Lung (tissue), 12 donors: Measurements from ENCODE around the gene CERS1. TPM values are rescaled to one million over a fixed set of nuclear protein-coding genes. Genes with fewer than 3 reads are reported as not detected.

ENCODE experiments used
- ATAC-seq: fragments of 200-7000 bp; cut with Tn5 transposase; one replicate; pipeline ENCODE4 v1.9.1; 2020; ENCODE audit warnings: moderate number of reproducible peaks; ENCODE audit not compliant: insufficient read depth, low FRiP score
- DNase-seq, 3 donors: peaks; one replicate each; pipeline ENCODE4 v3.0.0-alpha.2; 2013 to 2017
- H3K27ac ChIP-seq, 2 donors: one replicate each; pipeline ENCODE4 v1.5.1; 2013; ENCODE audit warnings: mild to moderate bottlenecking in 2 of 2, moderate library complexity in 2 of 2, control low read depth in 1 of 2, inconsistent platforms in 1 of 2, low read depth in 1 of 2, low read length in 1 of 2
- H3K27me3 ChIP-seq, 3 donors: one replicate each; pipeline ENCODE4 v1.5.1; 2013; ENCODE audit warnings: low read length in 2 of 3; ENCODE audit not compliant: control insufficient read depth in 3 of 3, insufficient read depth in 3 of 3
- H3K36me3 ChIP-seq, 4 donors: one replicate each; pipeline ENCODE4 v1.5.1; 2013; ENCODE audit warnings: low read length in 4 of 4, mild to moderate bottlenecking in 1 of 4, moderate library complexity in 1 of 4; ENCODE audit not compliant: control insufficient read depth in 4 of 4, insufficient read depth in 4 of 4
- H3K4me1 ChIP-seq, 5 donors: one replicate each; pipeline ENCODE4 v1.5.1; 2013; ENCODE audit warnings: low read length in 5 of 5, mild to moderate bottlenecking in 2 of 5, moderate library complexity in 1 of 5; ENCODE audit not compliant: control insufficient read depth in 5 of 5, insufficient read depth in 5 of 5
- H3K4me3 ChIP-seq: one replicate; pipeline ENCODE4 v1.5.1; 2013; ENCODE audit warnings: mild to moderate bottlenecking, control low read depth, moderate library complexity
- H3K9ac ChIP-seq, 2 donors: one replicate each; pipeline ENCODE4 v1.5.1; 2013; ENCODE audit warnings: low read length in 2 of 2, control low read depth in 1 of 2; ENCODE audit not compliant: insufficient read depth in 1 of 2
- H3K9me3 ChIP-seq, 4 donors: one replicate each; pipeline ENCODE4 v1.5.1; 2013; ENCODE audit warnings: low read length in 3 of 4, mild to moderate bottlenecking in 1 of 4, moderate library complexity in 1 of 4; ENCODE audit not compliant: control insufficient read depth in 4 of 4, insufficient read depth in 3 of 4
- WGBS, 2 donors: extraction: QIAGEN DNeasy Blood & Tissue Kit; methylation state at CpG; one replicate each; pipeline ENCODE4 v1.1.7; 2013; 5-methylcytosine and 5-hydroxymethylcytosine counted together
- polyA plus RNA-seq, 2 donors: library from polyadenylated mRNA; stranded (reverse); fragments of 200-250 nt; gene quantifications; one replicate each; pipeline ENCODE4 v1.2.1, GENCODE V29; 2013
- total RNA-seq, 2 donors: library from RNA; depleted of rRNA in 1 of 2; stranded (reverse); fragments of >200 nt in 1 of 2; gene quantifications; one replicate each; pipeline ENCODE4 v1.2.1, GENCODE V29; 2014 to 2021
- TF ChIP-seq, protein P1 (sequence below): IDR thresholded peaks from 2 replicates; pipeline ENCODE4 v1.5.1; 2012; ENCODE audit warnings: mild to moderate bottlenecking; ENCODE audit errors: control extremely low read depth, extremely low read depth
- donor health status: control.
- donor health status: control.
- donor health status: Bipolar disorder and iron deficiency.
- donor health status: healthy.
- donor health status: DM: yes; HTN: yes; CAD: no.

The CERS1 gene
- total and polyA plus RNA-seq, 4 donors, result 0.14 to 1.7 (median 0.35) TPM

DNA sequence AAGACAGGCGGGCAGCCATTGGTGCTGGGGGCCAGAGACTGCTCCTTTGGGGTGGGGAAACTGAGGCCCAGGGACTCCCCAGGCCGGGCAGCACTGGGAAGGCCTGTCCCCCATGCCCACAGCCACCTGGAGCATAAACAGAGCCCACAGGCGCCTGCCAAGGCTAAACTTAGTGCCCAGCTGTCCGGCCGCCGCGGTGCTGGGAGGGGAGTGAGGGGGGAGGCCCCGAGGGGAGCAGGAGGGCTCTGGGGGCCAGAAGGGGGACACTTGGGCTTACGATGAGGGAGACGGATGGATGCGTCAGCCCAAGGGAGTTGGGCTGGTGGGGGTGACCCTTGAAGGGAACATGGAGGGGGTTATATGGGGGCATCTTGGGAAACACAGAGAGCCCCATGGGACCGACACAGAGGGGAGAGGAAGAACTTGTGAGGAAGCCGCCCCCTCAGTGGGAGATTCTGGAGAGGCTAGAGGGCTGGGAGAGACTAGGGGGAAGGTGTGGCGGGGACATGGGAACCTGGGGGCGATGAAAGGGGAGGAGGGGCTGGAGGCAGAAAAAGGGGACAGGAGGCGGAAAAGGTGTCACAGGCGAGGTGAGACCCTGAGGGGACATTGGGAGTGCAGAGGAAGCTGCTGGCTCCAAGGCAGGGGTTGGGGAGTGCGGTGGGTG is 2.2 kb downstream of the CERS1 start:
- no peak overlapping the region for H3K9ac ChIP-seq
- H3K27ac ChIP-seq, result no peak overlapping the region
- ATAC-seq (no peak), DNase-seq (peak in 1 of 3 donors; percentile 14)
- H3K36me3 ChIP-seq, result peaks cover 0 to 2% (median 0%) of the 10 kb centered on the region in 4 donors
- TF ChIP-seq, protein P1, sequence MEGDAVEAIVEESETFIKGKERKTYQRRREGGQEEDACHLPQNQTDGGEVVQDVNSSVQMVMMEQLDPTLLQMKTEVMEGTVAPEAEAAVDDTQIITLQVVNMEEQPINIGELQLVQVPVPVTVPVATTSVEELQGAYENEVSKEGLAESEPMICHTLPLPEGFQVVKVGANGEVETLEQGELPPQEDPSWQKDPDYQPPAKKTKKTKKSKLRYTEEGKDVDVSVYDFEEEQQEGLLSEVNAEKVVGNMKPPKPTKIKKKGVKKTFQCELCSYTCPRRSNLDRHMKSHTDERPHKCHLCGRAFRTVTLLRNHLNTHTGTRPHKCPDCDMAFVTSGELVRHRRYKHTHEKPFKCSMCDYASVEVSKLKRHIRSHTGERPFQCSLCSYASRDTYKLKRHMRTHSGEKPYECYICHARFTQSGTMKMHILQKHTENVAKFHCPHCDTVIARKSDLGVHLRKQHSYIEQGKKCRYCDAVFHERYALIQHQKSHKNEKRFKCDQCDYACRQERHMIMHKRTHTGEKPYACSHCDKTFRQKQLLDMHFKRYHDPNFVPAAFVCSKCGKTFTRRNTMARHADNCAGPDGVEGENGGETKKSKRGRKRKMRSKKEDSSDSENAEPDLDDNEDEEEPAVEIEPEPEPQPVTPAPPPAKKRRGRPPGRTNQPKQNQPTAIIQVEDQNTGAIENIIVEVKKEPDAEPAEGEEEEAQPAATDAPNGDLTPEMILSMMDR, result no peak
- no peak overlapping the region for H3K4me3 ChIP-seq
- peaks cover 0 to 21% (median 0%) of the 10 kb centered on the region in 5 donors for H3K4me1 ChIP-seq
- WGBS, 2 donors, result 57 to 69% methylated on average over 15 to 18 of the region's 18 CpGs
- H3K27me3 ChIP-seq, result peaks cover 0 to 8% (median 0%) of the 10 kb centered on the region in 3 donors
- peaks cover 0 to 1% (median 0%) of the 10 kb centered on the region in 4 donors for H3K9me3 ChIP-seq

DNA sequence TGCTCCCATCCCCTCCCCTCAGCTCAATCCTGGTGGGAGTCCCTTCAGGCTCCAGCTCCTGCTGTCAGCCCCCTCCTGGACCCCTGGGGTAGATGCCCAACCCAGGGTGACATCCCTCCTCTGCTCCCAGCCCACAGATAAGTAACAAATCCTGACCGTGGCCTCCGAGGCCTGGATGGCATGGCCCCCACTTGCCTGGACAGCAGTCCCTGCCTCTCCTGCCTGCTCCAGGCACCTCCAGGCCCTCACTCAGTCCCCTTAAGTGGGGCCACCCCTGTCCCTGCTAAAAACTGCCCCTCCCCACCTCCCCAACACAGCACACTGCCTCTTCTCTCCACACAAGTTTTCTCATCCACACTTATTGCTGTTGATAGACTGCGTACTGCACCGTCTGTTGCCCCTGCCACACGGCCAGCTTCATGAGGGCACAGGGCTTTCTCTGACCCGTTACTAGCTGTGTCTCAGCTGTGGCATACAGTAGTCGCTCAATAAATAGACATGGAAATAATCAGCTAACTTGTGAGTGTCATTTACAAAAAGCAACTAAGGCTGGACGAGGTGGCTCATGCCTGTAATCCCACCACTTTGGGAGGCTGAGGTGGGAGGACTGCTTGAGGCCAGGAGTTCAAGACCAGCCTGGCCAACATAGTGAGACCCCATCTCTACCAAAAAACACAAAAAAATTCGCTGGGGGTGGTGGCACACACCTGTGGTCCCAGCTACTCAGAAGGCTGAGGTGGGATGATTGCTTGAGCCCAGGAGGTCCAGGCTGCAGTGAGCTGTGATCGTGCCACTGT is 5.8 kb downstream of the CERS1 start:
- Histone ChIP-seq H3K27me3 (peaks cover 0 to 8% (median 0%) of the 10 kb centered on the region in 3 donors), H3K9me3 (no peaks in the 10 kb centered on the region), H3K9ac (no peak overlapping the region), H3K4me1 (peaks cover 0 to 17% (median 0%) of the 10 kb centered on the region in 5 donors), H3K27ac (no peak overlapping the region), H3K4me3 (no peak overlapping the region), H3K36me3 (no peaks in the 10 kb centered on the region)
- WGBS, 2 donors, result 81 to 91% methylated on average over 10 of the region's 10 CpGs
- TF ChIP-seq, protein P1, result no peak
- DNase-seq (no peak), ATAC-seq (no peak)

DNA sequence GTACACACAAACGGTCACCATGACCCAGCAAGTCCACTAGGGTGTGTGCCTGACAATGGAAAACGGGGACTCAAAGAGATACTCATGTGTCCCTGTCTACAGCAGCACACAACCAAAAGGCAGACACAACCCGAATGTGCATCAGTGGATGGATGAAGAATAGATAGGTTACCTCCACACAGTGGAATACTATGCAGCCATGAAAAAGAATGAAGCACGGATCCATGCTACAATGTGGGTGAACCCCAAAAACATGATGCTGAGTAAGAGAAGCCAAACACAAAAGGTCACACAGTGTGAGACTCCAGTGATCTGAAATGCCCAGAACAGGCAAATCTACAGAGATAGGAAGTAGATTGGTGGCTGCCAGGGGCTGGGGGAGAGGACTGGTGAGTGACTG is 9.0 kb downstream of the CERS1 start:
- Histone ChIP-seq H3K4me1 (no peaks in the 10 kb centered on the region), H3K9me3 (no peaks in the 10 kb centered on the region), H3K36me3 (no peaks in the 10 kb centered on the region), H3K27ac (no peak overlapping the region), H3K27me3 (no peaks in the 10 kb centered on the region), H3K4me3 (no peak overlapping the region), H3K9ac (no peak overlapping the region)
- DNase-seq (no peak), ATAC-seq (no peak)
- TF ChIP-seq, protein P1, result no peak
- WGBS, 2 donors, result 95 to 96% methylated on average over 4 of the region's 4 CpGs
